Measurements from ENCODE around the gene WWOX. TPM values are rescaled to one million over a fixed set of nuclear protein-coding genes. Genes with fewer than 3 reads are reported as not detected.

Gene WWOX
- total and polyA plus RNA-seq, 2 donors (not counting 3 experiments of a cell fraction or from before 2014, with no cell fraction given): 6.2 to 12.5 TPM

DNA sequence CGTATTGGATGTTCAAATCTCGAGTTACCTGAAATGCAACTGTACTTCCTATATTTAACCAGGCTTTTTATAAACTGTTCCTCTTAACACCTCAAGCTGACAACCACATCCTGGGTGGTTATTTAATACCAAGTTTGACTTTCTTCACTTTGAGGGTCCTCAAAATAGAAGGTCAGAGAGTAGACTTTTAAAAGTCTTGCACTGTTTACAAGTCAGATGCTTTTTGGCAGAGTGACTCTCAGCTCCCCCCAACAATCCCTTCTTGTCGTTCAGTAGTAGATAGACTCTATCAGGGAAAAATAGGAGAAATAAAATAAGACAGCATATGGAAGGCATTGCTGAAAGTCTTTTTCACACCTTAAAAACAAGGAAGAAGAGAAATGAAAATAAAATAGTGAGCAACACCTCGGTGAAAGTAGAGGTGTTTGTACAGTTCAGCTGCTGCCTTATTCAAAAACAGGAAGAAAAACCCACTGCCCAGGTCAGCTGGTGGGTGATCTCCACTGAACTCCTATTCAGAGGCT, 650.4 kb downstream of the WWOX start:
- no TSS peak for BruUV-seq (replicated peaks)
- no peak overlapping the region for H2AFZ ChIP-seq (ENCODE audit: low read depth, low read length)
- dilution Hi-C loops (cut with MboI; ENCODE audit: extremely low pct_ligation_motif_present, low sequenced_read_pairs): no loop called here
- H3K27ac ChIP-seq (ENCODE audit: insufficient read depth, low read depth, low read length): no peak overlapping the region
- H3K9me1 ChIP-seq (replicated peaks; ENCODE audit: control insufficient read depth, extremely low read depth, insufficient read depth, low read length): no peaks in the 10 kb centered on the region
- intact Hi-C loops (cut with micrococcal nuclease): loop anchor here (5.0 kb wide), 1 partner anchor 572 kb away; no protein-coding TSS in a partner anchor
- ChIA-PET CTCF (no interaction called here), POLR2A (no interaction called here)
- DNase-seq (ENCODE audit: low read depth, low spot score) (no peak), FAIRE-seq (no peak)
- no peak overlapping the region for H3K4me2 ChIP-seq (ENCODE audit: insufficient read depth, low read length)
- no peaks in the 10 kb centered on the region for H3K79me2 ChIP-seq (ENCODE audit: control insufficient read depth, insufficient read depth, low read length)
- no peaks in the 10 kb centered on the region for H4K20me1 ChIP-seq (replicated peaks; ENCODE audit: control insufficient read depth, extremely low read depth, insufficient read depth, low read length)
- peaks cover 3% of the 10 kb centered on the region for H3K9me3 ChIP-seq (replicated peaks; ENCODE audit: control insufficient read depth, insufficient read depth, low read length)
- H3K9ac ChIP-seq (replicated peaks; ENCODE audit: extremely low read depth, insufficient read depth, low read length): no peak overlapping the region
- no peak overlapping the region for H3K4me3 ChIP-seq (replicated peaks in 1 of 3; ENCODE audit: insufficient read depth in 1 of 3, low read depth in 1 of 3, low read length in 3 of 3)
- no peaks in the 10 kb centered on the region for H3K36me3 ChIP-seq (ENCODE audit: control insufficient read depth in 2 of 2, extremely low read depth in 1 of 2, insufficient read depth in 2 of 2, low read length in 2 of 2)
- H3K4me1 ChIP-seq (ENCODE audit: control insufficient read depth, extremely low read depth, insufficient read depth, low read length): no peaks in the 10 kb centered on the region
- no peak for TF ChIP-seq EZH2 (IDR thresholded peaks at IDR 0.05; ENCODE audit: borderline replicate concordance, low read depth, low read length, severe bottlenecking)
- no peak for TF ChIP-seq POLR2A (IDR thresholded peaks at IDR 0.05; ENCODE audit: low read depth, low read length)
- no peak for TF ChIP-seq MYC (IDR thresholded peaks at IDR 0.05; ENCODE audit: low read depth, low read length)
- TF ChIP-seq FOS (IDR thresholded peaks at IDR 0.05; ENCODE audit: borderline replicate concordance, insufficient read depth, low read length): no peak
- TF ChIP-seq JUN (IDR thresholded peaks at IDR 0.05; ENCODE audit: borderline replicate concordance, insufficient read depth, insufficient read length, low read depth): no peak
- TF ChIP-seq MAX (IDR thresholded peaks at IDR 0.05; ENCODE audit: insufficient read depth, insufficient read length): no peak
- no peak for TF ChIP-seq CTCF (IDR thresholded peaks at IDR 0.05; ENCODE audit: extremely low read depth in 1 of 2, insufficient read depth in 1 of 2, low read depth in 1 of 2, low read length in 2 of 2)
- no peak for TF ChIP-seq GATA2 (IDR thresholded peaks at IDR 0.05; ENCODE audit: insufficient read depth, insufficient read length, low read depth, low read length)
- TF ChIP-seq POLR2AphosphoS5 (IDR thresholded peaks at IDR 0.05; ENCODE audit: insufficient read depth, low read depth, low read length): no peak
- H3K27me3 ChIP-seq (ENCODE audit: control insufficient read depth in 2 of 2, insufficient read depth in 2 of 2, low read length in 2 of 2): no peaks in the 10 kb centered on the region
